ENCODE data around the gene TESPA1.

GRCh38 chr12:54945082-54945481, 39.5 kb downstream of the TESPA1 start:
- TF ChIP-seq, protein P1, sequence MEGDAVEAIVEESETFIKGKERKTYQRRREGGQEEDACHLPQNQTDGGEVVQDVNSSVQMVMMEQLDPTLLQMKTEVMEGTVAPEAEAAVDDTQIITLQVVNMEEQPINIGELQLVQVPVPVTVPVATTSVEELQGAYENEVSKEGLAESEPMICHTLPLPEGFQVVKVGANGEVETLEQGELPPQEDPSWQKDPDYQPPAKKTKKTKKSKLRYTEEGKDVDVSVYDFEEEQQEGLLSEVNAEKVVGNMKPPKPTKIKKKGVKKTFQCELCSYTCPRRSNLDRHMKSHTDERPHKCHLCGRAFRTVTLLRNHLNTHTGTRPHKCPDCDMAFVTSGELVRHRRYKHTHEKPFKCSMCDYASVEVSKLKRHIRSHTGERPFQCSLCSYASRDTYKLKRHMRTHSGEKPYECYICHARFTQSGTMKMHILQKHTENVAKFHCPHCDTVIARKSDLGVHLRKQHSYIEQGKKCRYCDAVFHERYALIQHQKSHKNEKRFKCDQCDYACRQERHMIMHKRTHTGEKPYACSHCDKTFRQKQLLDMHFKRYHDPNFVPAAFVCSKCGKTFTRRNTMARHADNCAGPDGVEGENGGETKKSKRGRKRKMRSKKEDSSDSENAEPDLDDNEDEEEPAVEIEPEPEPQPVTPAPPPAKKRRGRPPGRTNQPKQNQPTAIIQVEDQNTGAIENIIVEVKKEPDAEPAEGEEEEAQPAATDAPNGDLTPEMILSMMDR (IDR thresholded peaks at IDR 0.05): no peak
- TF ChIP-seq EP300 (IDR thresholded peaks at IDR 0.05): no peak

Measured in esophagus muscularis mucosa (tissue), 3 donors.